ENCODE data around the gene CDH11.
A peak's percentile ranks its signal among the peaks of the same experiment; 100 is the strongest.

CDH11 gene

DNA sequence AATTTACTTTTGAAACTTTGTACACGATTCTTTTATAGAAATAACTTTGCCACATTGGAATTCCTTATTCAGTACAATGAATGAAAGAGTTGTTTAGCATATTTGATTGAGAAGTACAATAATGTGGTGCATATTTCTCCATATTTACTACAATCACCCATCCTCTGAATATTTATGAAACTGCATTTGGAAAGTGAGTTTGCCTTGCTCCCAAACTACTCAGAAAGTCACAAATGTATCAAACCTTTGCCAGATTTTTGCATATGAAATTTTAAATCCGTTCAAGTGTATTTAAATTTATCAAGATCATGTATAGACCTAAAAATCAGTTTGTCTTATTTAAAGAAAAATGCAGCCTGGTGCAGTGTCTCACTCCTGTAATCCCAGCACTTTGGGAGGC, 148.7 kb downstream of the CDH11 start:
- no peak for DNase-seq

DNA sequence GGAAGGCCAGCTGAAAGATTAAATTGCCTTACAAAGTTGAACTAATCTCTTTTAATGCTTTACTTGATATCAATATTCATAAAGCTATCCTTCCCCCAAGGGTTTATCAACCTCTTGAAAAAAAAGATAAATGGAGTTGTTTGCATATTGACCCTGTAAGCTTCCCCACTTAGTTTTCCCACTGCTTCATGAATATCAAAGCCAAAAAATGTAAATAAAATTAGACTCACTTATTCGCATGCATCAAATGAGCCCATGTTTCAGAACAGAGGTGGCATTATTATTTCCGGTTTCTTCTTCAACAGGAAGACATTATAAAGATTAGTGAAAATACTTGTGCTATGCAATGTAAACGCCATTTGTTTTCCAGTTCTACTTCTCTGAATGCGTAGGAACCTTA, 150.7 kb downstream of the CDH11 start:
- DNase-seq = no peak

GRCh38 chr16:64969221-64969620, 152.6 kb downstream of the CDH11 start:
- DNase-seq = peak in 1 of 2 experiments; percentile 23

DNA sequence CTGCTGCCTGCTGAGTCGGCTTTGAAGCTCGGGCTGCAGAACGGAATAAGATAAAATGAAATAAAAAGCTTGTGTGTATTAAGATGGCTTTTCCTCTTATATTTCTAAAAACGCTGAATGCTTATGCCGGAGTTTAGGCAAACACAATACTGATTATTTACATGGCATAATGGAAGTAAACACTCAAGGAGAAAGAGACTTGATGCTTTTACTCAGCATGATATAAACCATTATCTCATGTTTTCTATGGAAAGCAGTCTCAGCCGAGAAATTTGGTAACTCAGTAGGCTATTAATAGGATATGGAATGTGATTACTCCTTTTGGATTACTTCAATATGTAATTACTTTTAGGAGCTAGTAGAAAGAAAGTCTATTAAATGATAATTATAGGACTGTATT, 153.3 kb downstream of the CDH11 start:
- no peak for DNase-seq

GRCh38 chr16:64964126-64964540, 157.7 kb downstream of the CDH11 start:
- DNase-seq = no peak

DNA sequence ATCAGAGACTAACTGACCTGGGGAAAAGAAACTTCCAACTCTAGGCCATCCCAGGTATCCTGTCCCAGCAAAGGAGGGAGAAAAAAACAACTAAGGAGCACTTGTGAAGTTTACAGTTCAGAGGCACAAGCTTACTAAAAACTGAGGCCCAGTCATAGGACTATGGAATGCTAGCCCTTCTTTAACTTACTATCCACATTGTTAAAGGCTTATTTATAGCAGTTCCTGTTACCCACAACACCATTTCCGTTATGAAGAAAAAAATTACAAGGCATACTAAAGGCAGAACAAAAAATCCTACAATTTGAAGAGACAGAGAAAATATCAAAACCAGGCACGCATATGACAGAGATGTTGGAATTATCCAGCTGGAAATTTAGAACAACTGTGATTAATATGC, 159.1 kb downstream of the CDH11 start:
- DNase-seq = no peak

DNA sequence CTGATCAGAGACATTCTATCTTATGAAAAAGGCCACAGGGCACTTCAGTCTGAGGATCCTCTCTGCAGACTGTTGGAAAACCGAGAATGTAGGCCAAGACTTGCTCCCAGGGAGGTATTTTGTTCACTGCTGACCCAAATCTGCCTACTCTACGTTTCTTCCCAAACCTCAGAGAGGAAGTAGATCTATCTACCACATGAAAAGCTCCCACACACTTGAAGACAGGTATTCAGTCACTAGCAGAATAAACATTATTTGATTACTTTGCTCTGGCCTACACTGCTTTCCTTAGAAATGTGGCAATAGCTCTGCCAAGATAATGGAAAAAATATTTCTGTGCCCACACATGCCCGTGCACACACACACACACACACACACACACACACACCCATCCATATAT, 164.6 kb downstream of the CDH11 start:
- no peak for DNase-seq

- no peak for DNase-seq
These were observed 169.7 kb downstream of the CDH11 start for GRCh38 chr16:64952177-64952576.

- no peak for DNase-seq
These were observed 170.7 kb downstream of the CDH11 start for GRCh38 chr16:64951193-64951592.

DNA sequence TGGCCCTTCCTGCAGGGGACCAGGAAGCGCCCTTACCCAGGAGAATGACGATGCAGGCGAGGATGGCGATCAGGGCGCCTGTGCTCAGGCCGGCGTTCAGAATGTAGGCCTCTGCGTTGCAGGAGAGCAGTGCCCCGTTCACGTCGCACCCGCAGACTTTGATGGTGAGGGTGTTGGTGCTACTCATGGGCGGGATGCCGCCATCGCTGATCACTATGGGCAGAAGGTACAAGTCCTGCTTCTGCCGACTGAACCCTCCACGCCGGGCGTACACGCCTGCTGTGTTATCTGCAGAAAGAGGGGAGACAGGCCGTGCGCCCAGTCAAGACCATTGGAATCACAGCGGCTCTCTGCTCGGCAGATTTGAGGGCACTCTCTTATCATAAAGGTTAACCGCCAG, 171.1 kb downstream of the CDH11 start:
- DNase-seq = no peak

- DNase-seq = no peak
These were observed 171.6 kb downstream of the CDH11 start for GRCh38 chr16:64950262-64950661.

- no peak for DNase-seq
These were observed 173.8 kb downstream of the CDH11 start for GRCh38 chr16:64948056-64948455.

GRCh38 chr16:64947651-64948050, 174.2 kb downstream of the CDH11 start:
- DNase-seq = no peak

DNA sequence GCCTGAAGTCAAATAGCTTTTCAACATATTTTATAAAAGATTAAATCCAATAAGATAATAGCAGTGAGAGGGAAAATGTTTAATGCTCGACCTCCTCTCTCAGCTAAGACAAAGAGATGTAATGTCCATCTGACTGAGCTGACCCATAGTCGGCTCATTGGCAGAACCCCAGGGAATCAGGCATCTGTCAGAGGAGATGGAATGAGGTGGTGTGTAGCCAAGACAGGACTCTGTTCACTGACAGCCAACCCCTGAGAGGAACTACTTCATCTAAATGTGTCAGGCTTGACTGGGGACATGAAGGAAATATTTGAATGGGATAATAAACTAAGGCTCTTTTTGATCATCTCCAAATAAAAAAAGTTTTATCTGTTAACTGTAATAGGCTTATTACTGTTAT, 188.0 kb downstream of the CDH11 start:
- DNase-seq = no peak

DNA sequence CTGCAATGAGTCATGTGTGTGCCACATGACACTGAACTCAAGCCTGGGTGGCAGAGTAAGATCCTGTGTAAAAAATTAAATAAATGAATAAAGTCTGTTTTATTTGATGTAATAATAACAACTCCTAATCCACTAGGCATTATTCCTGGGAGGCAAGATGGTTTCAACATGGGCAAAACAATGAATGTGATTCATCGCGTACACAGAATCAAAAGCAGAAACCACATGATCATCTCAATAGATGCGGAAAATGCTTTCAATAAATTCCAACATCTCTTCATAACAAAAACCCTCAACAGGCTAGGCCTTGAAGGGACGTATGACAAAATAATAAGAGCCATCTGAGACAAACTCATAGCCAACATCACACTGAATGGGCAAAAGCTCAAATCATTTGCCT, 195.4 kb downstream of the CDH11 start:
- no peak for DNase-seq

DNA sequence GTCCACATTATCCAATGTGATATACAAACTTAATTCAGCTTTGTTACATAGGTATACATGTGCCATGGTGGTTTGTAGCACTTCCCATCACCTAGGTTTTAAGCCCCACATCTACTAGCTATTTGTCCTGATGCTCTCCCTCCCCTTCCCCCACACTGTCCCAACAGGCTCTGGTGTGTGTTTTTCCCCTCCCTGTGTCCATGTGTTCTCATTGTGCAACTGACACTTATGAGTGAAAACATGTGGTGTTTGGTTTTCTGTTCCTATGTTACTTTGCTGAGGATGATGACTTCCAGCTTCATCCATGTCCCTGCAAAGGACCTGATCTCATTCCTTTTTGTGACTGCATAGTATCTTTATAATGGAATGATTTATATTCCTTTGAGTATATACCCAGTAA, 196.7 kb downstream of the CDH11 start:
- DNase-seq = no peak

GRCh38 chr16:64924086-64924485, 197.8 kb downstream of the CDH11 start:
- DNase-seq = no peak

DNA sequence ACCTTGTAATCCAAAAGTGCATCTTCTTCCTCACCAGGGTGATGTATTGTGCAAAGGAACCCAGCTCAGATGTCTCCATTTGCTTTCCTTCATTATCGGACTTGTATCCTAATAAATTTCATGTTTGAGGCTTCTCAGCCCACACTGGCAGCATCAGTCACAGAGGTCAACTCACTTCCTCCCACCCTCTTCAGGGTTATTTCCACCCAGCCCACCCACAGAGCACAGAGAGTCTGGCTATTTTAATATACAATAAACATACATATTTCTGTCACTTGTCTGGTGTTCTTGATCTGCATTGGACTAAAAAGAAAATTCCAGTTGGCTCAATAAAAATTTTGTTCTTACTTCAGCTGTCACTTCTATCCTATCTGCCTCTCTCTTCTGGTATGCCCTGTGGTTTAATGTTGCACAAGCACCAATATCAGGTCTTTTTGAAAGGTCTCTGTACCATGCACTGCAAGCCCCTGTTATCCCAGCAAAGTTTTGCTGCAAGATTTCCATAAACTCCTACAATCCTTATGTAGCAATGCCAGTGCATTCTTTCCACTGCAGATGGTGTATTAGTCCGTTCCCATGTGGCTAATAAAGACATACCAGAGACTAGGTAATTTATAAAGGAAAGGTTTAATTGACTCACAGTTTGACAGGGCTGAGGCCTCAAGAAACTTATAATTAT, 201.8 kb downstream of the CDH11 start:
- no peak for DNase-seq

DNA sequence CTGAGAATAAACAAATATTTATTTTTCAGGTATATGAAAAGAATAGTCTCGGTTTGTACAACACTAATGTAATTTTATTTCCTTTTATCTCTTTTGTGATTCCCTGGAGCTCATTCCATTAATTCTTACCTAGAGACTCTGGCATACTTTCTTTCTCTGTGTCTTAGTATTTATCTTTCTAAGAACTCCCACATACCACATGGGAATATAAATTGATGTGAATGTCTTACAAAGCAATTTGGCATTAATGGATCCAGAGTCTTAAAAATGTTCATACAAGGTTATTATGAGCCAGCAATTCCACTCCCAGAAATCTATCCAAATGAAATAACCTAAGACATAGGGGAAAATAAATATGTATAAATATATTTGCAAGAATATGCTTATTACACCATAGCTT, 202.7 kb downstream of the CDH11 start:
- DNase-seq = no peak

GRCh38 chr16:64916051-64916450, 205.8 kb downstream of the CDH11 start:
- DNase-seq = no peak

DNA sequence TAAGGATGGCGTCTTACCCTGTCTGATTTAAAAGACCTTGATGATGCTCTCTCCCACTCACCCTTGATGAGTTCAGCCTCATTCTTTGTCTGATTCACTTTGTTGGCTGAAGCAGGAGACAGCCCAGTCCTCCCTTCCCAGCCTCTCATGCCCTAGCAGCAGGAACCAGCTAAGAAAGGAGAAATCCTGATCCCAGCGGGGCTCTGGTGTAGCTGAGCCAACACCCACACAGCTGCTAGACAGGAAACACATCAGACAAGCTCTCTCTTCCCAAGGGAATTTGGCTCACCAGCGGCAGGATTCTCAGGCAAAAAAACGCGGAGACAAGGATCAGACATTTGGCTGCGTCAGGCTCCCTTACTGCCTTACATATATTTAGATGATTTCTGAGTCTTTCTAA, 211.5 kb downstream of the CDH11 start:
- no peak for DNase-seq

GRCh38 chr16:64907844-64908243, 214.0 kb downstream of the CDH11 start:
- no peak for DNase-seq

- no peak for DNase-seq
These were observed 218.1 kb downstream of the CDH11 start for GRCh38 chr16:64903770-64904169.

- no peak for DNase-seq
These were observed 221.3 kb downstream of the CDH11 start for GRCh38 chr16:64900517-64900916.

DNA sequence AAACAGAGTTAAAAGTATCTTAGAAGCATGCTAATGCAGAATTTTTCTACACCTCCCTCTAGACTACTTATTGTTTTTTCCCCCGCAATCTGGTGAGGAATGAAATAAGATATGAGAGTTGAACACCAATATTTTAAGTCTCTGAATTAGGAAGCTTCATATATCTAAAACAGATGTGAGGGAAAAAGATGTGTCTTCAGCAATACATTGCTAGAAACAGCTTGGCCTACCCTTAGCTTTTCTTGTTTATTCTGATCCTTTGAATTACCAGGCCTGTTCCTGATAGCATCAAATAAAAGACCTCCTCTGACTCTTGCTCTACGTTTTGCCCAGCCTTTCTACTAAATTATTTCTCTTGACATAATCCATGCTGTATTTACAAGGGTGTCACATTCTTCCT, 221.8 kb downstream of the CDH11 start:
- no peak for DNase-seq

- DNase-seq = no peak
These were observed 223.7 kb downstream of the CDH11 start for GRCh38 chr16:64898159-64898558.
